Hematopoietic multipotent progenitor cell treated with erythropoietin and hydrocortisone succinate and interleukin-3 and kit ligand, for 6 days (in vitro differentiated cells): ENCODE measurements around the gene DHX34.
"Not testable (repeated sequence)": the region's sequence is repeated elsewhere in the genome, so short reads cannot be mapped to it uniquely, and the experiment has no call there.

Experiments used
- DNase-seq: peaks from one replicate; pipeline ENCODE4 v3.0.0-alpha.2; 2015

Gene DHX34

GRCh38 chr19:47348819-47349795, at the start of gene DHX34:
Gene DHX34, plus strand, starts transcription at chr19:47349315. Its CDS starts 3,716 bp downstream, at chr19:47353031.
- peak; percentile 100 for DNase-seq

GRCh38 chr19:47300867-47301266, 48.2 kb upstream of the DHX34 start:
- not testable (repeated sequence) for DNase-seq

DNA sequence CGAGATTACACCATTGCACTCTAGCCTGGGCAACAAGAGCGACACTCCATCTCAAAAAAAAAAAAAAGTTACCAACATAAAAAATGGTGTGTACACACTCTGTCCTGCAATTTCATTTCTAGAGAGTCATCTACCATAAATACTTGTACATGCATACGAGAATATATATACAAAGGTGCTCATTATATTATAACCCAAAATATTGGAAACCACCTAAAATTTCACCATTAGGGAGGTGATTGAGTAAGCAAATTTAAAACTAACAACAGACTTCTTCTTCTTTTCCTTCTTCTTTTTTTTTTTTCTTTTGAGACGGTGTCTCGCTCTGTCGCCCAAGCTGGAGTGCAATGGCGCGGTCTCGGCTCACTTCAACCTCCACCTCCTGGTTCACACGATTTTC, 46.9 kb upstream of the DHX34 start:
- no peak for DNase-seq

GRCh38 chr19:47303966-47304365, 45.1 kb upstream of the DHX34 start:
- peak; percentile 83 for DNase-seq

DNA sequence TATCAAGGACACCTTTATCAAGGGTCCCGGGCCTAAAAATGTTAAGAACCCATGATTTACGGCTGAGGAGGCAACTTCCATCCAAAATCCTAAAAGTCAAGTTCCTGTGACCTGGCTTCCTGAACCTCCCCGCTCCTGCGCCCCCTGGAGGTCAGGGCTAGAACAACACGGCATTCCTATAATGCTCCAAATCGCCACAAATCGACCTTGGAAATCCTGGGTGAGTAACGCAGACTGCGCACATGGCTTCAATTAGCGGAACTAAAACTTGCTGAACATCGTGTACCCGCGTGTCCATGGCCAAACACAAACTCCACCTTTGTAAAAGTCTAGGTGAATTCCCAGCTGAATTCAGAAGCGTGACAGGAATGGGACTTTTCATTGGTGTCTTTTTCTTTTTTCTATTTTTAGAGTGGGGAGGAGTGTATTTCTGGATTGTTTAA, 43.8 kb upstream of the DHX34 start:
- DNase-seq = peak; percentile 64

- no peak for DNase-seq
These were observed 42.8 kb upstream of the DHX34 start for GRCh38 chr19:47306303-47306702.

GRCh38 chr19:47309038-47309437, 40.1 kb upstream of the DHX34 start:
- DNase-seq = no peak

GRCh38 chr19:47309608-47310007, 39.5 kb upstream of the DHX34 start, which contains the start of gene C5AR1:
Gene C5AR1, plus strand, starts transcription at chr19:47309861. Its CDS starts 35 bp downstream, at chr19:47309896.
- DNase-seq = peak; percentile 35

DNA sequence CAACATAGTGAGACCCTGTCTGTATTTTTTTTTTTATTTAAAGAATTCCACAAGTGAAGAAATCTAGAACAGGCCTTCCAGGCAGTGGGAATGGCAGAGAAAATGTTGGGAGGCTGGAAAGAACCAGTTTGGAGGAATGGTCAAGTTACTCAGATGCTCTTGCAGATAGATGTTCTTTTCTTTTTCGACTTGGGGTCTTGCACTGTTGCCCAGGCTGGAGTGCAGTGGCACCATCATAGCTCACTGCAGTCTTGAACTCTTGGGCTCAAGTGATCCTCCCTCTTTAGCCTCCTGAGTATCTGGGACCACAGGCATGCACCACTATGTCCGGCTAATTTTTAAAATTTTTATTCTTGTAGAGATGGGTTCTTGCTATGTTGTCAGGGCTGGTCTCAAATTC, 38.8 kb upstream of the DHX34 start:
- no peak for DNase-seq

DNA sequence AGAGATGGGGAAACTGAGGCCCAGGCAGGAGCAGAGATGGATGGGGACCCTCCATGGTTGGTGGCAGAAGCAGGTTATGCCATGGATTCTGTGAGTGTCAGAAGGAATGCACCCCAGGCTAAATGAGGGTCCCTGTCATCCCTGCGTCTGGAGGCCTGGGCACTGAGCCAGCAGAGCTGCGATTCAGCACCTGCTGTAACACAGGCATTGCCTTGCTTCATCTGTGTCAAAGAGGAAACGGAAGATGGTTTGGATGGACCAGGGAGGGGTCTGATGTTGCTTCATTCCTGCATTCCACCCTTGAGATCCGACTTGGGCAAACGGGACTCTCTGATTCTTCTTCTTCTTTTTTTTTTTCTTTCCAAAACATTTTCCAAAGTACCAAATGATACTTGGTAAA, 38.3 kb upstream of the DHX34 start:
- DNase-seq = peak; percentile 44

- DNase-seq = no peak
These were observed 36.6 kb upstream of the DHX34 start for GRCh38 chr19:47312366-47313006.

- DNase-seq = no peak
These were observed 35.3 kb upstream of the DHX34 start for GRCh38 chr19:47313754-47314295.

GRCh38 chr19:47315125-47315821, 33.8 kb upstream of the DHX34 start:
- DNase-seq = peak; percentile 86

GRCh38 chr19:47316513-47316912, 32.6 kb upstream of the DHX34 start:
- DNase-seq = no peak

GRCh38 chr19:47319923-47320871, 28.9 kb upstream of the DHX34 start:
- no peak for DNase-seq

GRCh38 chr19:47321630-47322029, 27.5 kb upstream of the DHX34 start:
- DNase-seq = no peak

- DNase-seq = peak; percentile 31
These were observed 27.1 kb upstream of the DHX34 start for GRCh38 chr19:47322058-47322457.

- no peak for DNase-seq
These were observed 25.7 kb upstream of the DHX34 start for GRCh38 chr19:47323409-47323808.

GRCh38 chr19:47323872-47324271, 25.2 kb upstream of the DHX34 start:
- no peak for DNase-seq

GRCh38 chr19:47324502-47324901, 24.6 kb upstream of the DHX34 start:
- no peak for DNase-seq

- DNase-seq = peak; percentile 68
These were observed 18.6 kb upstream of the DHX34 start for GRCh38 chr19:47330466-47330869.

- no peak for DNase-seq
These were observed 17.6 kb upstream of the DHX34 start for GRCh38 chr19:47331490-47331889.
